GM21528 (cell line): Measurements from ENCODE around the gene SALL3.

ENCODE experiments used
- ATAC-seq: cut with Tn5 transposase; IDR thresholded peaks from one replicate; pipeline ENCODE4 v1.9.1; 2021; ENCODE audit warnings: mild to moderate bottlenecking, moderate library complexity; ENCODE audit not compliant: unreplicated experiment, low FRiP score

The SALL3 gene

DNA sequence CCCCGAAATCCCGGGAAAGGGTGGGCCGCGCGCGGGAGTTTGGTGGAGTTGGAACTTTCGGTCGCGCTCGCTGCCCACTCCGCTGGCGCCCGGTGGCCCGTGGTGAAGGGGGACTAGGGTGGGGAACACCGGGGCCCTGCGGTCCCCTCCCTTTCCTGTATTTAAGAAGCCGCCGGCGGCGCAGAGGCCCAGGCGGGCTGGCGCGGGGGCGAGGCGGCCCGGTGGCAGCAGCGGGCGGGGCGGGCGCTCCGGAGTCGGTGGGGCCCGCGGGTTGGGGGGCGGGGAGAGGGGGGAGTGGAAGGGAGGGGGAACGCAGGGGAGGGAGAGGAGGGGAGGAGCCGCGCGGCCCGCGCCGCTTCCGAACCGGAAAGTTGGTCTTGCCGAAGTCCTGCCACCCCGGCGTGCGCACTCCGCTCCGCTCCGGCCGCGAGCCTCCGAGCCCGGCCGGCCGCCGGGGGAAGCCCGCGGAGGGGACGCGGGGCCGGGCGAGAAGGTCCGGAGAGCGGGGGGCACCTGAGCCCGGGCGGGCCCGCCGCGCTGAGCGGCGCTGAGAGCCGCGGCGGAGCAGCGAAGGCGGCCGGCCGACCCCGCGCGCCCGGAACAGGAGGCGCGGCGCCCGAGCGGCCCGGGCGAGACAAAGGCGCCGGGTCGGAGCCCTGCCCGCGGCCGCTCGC is 425 bp upstream of the SALL3 start:
- ATAC-seq, result no peak

DNA sequence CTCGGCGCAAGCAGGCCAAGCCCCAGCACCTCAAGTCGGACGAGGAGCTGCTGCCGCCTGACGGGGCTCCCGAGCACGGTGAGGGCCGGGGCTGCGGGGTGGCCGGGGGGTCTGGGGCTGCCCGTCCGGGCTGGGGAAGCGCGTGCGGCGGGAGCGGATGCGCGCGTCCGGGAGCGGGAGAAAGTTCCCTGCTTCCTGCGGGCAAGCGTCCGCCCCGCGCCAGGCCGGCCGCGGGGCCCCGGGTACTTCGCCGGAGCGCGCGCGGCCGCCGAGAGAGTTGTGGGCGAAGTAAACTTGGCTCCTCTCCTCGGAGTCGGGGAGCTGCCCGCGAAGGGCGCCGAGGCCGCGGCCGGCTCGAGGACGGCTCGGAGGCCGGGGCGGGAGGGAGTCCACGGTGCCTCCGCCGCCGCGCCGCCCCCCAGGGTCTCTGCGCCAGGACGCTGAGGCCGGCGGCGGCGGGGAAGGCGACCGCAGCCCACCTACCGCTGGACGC is 707 bp downstream of the SALL3 start:
- ATAC-seq, result no peak

DNA sequence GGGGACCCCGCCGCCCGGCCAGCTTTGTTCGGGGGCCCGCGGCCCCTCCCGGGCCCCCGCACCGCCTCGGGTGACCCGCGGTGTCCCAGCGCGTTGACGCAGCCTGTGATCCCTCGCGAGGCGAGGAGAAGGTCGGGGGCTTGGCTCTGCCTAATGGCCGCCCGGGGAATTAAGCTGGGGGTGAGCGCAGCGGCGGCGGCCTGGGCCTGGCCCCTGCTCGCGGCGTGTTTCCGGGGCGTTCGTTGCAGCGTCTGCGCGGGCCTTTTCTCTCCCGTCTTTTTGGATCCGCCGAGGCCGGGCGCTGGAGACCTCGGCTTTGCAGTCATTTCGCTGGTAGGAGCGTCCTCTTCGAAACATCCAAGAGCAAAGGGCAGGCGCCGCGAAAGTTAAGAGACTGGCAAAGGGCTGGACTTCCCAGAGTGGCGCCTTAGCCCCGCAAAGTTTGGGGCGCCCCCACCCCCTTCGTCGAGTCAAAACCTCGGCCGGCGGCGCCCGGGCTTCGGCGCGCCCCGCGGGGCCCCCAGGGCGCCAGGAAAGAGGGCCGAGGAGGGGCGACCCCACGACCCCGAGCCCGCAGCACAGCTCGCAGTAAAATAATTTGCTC is 1.3 kb downstream of the SALL3 start:
- no peak for ATAC-seq

DNA sequence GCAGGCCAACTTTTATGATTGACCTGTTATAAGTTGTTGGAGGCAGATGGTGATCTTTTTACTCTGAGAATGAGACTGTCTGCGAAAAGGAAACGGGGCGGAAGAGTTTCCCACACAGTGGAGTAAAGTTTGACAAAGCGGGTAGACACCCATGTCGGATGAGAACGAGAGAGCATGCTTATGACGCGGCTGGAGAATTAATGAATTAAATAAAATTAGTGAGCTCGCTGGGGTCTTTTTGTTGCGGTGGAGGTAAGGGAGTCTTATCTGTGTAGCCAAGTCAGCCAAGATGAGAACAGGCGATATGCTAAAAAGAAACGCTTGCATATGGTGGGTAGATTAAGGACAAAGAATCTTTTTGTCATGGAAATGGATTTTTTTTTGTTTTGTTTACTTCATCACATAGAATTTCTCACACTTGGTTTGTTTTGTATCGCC is 1.8 kb downstream of the SALL3 start:
- no peak for ATAC-seq

DNA sequence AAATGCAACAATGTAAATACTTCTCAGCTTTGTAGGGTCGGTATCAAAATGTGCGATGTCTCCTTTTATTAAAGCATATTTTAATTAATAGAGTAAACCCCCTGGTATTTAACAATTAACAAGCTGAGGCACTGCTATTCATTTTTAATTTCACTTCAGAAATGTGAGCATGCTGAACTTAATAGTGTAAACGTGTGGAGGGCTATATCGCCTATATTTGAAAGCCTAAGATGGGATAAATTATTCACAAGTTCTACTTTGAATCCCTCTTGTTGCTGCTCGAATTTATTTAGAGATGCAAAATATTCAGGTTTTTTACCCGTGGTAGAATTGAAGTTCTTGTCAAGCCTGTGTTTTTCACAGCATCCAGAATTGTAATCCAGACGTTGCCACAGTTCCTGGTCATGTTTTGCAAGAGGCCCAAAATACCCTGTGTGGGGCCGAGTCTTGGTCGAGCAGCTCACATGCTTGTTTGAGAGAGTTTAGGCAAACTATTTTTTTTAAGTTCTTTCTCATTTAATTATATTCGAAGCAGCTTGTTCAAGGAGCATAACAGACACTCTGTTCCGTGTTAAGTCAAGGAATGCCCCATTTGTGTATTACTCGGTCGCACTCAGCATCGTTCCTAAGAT is 2.5 kb downstream of the SALL3 start:
- no peak for ATAC-seq

DNA sequence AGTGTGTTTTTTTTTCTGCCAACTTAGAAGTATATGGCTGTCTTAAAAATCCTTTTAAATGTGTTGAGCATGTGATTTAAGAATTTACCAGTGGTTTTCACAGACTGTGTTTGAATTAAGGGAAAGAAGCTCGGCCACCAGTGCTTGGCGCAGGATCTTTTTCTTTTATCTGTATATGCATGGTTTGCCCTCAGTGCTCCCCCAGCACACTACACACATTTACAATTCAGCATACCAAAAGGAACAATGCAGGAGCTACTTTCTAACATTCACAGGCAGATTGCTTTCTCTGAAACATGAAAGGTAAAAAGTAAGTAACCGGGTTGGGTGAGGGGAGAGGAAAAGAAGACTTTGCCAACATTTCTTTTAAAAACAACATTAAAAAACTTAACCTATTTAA is 3.9 kb downstream of the SALL3 start:
- ATAC-seq, result no peak

DNA sequence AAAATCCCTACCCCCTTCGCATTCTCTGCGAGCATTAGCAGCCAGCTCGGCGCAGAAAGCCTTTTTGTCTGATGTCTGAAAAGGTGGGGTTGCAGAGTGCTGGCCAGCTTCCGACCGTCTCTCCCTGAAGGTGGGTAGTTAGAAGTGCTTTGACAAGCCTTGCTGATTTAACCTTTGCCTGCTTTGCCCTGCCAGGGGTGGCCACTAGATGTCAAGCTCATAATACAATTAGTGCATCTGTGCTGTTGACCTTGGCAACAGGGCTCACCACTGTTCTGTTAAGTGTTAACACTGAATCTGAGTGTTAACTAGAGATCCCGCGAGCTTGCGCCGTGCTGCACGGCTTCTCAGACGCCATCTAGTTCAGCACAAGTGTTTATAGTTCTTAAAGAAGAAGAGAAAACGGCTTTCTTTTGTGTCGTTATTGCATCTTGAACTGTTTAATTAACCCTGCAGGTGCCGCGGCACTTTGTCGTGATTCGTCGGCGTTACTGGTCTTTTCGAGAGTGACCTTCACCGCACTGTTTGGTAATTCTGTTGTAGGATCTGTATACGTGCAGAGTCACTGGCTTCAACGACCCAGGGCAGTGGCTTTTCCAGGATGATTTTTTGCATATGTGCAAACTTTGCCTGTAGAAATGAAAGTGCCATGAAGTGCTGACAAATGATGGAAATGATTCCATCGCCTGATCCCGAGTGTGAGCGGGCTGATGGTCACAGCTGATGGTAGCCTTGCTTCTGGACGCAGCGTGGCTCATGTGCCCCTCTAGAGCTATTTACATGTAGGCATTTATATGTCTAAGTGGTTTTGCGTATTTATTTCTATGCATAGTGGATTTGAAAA is 5.5 kb downstream of the SALL3 start:
- ATAC-seq, result no peak

DNA sequence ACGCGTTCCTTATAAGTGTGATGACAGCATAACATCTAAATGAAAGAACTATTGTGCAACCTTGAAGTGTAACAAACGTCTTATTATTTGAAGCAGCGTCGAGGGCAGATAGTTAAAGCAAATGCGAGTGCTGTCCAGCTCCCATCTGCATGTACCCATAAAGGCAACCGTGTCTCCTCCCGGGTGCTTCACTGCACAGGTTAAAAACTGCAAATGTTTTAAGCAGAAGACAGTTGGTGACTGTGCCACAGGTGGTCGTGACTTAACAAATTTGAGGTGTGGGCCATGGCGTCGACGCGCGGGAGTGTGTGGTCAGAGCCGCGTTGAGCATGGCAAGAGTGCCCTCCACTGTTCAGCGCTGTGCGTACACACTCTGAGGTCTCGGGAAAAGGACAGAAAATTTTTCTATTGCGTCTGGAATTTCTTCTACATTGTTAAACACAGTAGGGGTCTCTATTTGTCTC is 6.4 kb downstream of the SALL3 start:
- no peak for ATAC-seq

DNA sequence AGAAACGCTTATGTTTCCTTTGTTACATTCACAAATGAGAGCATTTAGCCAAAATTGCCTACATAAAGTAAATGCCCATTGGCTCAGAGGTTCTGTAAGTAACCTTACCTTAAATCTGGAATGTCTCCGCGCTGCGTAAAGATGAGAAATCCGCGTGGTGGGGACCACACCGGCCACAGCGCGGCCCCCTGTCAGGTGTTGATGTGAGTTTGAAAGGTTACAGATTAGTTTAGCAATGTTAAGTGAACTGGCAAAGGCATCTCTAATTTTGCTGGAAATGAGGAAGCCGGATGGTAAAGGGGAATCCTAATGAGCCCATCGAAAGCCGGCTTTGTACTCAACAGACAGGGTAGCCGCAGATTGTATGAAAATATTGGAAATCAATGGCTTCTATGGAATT is 11.8 kb downstream of the SALL3 start:
- ATAC-seq, result no peak

DNA sequence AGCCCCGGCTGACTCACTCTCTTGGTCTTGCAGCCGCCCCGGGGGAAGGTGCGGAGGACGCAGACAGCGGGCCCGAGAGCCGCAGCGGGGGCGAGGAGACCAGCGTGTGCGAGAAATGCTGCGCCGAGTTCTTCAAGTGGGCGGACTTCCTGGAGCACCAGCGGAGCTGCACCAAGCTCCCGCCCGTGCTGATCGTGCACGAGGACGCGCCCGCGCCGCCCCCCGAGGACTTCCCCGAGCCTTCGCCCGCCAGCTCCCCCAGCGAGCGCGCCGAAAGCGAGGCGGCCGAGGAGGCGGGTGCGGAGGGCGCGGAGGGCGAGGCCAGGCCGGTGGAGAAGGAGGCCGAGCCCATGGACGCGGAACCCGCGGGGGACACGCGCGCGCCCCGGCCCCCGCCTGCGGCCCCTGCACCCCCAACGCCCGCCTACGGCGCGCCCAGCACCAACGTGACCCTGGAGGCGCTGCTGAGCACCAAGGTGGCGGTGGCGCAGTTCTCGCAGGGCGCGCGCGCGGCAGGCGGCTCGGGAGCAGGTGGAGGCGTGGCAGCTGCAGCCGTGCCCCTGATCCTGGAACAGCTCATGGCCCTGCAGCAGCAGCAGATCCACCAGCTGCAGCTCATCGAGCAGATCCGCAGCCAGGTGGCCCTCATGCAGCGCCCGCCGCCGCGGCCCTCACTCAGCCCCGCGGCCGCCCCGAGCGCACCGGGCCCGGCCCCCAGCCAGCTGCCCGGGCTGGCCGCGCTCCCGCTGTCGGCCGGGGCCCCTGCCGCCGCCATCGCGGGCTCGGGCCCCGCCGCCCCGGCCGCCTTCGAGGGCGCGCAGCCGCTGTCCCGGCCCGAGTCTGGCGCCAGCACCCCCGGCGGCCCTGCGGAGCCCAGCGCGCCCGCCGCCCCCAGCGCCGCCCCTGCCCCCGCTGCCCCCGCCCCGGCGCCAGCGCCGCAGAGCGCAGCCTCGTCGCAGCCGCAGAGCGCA is 12.7 kb downstream of the SALL3 start:
- ATAC-seq, result no peak

DNA sequence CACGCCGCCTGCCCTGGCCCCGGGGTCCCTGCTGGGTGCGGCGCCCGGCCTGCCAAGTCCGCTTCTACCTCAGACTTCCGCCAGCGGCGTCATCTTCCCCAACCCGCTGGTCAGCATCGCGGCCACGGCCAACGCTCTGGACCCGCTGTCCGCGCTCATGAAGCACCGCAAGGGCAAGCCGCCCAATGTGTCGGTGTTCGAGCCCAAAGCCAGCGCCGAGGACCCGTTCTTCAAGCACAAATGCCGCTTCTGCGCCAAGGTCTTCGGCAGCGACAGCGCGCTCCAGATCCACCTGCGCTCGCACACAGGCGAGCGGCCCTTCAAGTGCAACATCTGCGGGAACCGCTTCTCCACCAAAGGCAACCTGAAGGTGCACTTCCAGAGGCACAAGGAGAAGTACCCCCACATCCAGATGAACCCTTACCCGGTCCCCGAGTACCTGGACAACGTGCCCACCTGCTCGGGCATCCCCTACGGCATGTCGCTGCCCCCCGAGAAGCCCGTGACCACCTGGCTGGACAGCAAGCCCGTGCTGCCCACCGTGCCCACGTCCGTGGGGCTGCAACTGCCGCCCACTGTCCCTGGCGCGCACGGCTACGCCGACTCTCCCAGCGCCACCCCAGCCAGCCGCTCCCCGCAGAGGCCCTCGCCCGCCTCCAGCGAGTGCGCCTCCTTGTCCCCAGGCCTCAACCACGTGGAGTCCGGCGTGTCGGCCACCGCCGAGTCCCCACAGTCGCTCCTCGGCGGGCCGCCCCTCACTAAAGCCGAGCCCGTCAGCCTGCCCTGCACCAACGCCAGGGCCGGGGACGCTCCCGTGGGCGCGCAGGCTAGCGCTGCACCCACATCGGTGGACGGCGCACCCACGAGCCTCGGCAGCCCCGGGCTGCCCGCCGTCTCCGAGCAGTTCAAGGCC is 13.7 kb downstream of the SALL3 start:
- no peak for ATAC-seq

DNA sequence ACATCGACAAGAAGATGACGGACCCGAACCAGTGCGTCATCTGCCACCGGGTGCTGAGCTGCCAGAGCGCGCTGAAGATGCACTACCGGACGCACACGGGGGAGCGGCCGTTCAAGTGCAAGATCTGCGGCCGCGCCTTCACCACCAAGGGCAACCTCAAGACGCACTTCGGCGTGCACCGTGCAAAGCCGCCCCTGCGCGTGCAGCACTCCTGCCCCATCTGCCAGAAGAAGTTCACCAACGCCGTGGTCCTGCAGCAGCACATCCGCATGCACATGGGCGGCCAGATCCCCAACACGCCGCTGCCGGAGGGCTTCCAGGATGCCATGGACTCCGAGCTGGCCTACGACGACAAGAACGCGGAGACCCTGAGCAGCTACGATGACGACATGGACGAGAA is 14.4 kb downstream of the SALL3 start:
- no peak for ATAC-seq

DNA sequence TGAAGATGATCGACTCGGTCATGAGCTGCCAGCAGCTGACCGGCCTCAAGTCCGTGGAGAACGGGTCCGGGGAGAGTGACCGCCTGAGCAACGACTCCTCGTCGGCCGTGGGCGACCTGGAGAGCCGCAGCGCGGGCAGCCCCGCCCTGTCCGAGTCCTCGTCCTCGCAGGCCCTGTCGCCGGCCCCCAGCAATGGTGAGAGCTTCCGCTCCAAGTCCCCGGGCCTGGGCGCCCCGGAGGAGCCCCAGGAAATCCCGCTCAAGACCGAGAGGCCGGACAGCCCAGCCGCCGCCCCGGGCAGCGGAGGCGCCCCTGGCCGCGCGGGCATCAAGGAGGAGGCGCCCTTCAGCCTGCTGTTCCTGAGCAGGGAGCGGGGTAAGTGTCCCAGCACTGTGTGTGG is 14.9 kb downstream of the SALL3 start:
- no peak for ATAC-seq

DNA sequence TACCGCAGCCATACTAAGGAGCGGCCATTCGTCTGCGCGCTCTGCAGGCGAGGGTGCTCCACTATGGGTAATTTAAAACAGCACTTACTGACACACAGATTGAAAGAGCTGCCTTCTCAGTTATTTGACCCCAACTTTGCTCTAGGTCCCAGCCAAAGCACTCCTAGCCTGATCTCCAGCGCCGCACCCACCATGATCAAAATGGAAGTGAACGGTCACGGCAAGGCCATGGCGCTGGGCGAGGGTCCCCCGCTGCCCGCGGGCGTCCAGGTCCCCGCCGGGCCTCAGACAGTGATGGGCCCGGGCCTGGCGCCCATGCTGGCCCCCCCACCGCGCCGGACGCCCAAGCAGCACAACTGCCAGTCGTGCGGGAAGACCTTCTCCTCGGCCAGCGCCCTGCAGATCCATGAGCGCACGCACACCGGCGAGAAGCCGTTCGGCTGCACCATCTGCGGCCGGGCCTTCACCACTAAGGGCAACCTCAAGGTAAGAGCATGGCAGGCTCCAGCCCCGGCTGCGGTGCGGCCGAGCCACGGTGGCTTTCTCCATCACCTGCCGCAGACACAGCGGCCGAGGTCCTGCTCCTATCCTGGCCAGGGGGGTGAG is 15.5 kb downstream of the SALL3 start:
- no peak for ATAC-seq

DNA sequence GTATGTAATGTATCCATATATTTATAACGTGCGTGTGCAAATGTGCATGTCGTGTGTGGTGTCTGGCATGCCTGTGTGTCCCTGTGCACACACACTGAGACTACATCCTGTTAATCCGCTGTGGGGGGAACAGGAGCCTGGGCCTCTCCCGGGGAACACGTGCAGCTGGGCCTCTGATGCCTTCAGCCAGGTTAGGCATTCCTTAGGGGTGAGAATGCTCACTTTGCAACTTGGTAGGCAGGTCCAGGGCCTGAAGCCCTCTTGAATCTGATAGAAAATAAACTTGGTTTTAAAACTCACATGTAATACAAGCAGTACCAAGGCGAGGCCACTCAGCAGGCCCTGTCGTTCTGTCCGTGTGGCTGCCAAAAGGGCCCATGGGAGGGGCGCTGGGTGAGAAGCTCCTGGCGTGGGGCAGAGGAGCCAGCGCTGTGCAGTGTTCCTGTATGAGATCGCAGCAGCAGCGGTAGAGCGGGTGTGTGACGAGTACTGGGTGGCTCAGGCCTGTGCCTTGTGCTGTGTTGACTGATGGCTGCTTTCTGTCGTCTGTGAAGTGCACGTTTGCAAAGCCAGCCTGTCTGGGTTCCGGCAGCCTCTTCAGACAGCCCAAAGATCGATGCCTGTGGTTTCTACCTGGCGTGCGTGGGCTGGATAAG is 16.2 kb downstream of the SALL3 start:
- no peak for ATAC-seq

DNA sequence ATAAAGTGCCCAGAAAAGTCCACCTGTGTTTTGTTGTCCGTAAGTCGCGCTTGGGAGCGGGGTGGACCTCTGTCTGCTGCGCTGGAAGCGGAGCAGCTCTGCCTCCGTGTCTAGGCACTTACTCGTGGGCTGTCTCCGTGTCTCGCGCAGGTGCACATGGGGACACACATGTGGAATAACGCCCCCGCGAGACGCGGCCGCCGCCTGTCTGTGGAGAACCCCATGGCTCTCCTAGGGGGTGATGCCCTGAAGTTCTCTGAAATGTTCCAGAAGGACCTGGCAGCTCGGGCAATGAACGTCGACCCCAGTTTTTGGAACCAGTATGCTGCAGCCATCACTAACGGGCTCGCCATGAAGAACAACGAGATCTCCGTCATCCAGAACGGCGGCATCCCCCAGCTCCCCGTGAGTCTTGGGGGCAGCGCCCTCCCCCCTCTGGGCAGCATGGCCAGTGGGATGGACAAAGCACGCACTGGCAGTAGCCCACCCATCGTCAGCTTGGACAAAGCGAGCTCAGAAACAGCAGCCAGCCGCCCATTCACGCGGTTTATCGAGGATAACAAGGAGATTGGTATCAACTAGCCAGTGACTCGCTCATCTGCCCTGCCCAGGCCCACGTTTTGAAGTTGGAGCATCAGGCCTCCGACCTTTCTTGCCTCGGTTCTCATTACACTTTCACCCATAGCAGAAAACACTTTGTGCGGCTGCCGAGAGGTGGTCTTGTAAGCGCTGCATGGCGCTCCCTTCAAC is 17.3 kb downstream of the SALL3 start:
- ATAC-seq, result no peak
